DMS79 (cell line): ENCODE results near the gene MCF2L.

Experiments
- DNase-seq: peaks from one replicate; lab custom pipeline; 2025; lab: John Stamatoyannopoulos, UW

The MCF2L gene

DNA sequence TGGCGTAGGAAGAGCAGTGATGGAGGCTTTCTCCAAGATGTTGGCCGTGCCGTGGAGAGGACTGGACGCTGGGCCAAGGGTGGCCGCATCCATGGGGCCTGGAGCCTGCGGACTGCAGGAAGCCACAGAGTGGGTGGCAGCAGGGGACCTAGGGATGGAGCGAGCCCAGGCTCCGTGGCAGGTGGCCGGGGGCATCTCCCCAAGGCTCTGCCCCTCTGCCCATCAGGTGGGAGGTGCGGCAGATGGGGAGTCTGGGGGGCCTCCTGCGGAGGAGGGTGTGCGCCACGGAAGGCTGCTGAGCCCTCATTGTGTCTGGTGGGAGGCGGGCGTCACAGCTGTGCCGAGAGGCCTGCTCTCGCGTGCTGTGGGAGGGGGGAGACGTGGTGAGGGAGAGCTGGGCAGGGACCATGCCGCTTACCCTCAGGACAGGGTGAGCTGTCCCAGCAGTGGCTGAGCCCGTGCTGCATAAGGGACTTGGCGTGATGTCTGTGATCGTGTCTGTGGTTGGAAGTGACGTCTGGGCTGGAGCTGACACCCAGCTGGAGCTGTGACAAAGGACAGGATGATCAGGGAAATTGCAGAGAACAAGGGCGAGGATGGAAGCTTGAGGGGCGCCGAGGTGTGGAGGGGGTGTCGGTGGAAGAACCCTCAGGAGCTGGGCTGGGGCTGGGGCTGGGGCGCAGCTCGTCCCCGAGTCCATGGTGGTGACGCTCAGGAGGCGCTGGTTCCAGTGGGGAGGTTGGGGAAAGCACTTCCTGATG lies 13.4 kb downstream of the MCF2L start:
- DNase-seq = no peak

DNA sequence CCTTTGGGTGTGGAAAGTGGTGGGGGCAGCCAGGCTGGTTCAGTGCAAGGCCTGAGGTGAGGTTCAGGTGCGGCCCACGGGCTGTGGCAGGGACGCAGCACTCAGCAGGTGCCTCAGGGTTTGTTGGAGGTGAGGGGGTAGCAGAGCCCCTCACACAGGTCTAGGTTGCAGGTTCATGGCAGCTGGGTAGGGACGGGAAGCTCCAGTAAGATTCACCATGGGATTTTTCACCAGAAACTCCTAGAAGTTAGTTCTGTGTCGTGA lies 14.0 kb downstream of the MCF2L start:
- no peak for DNase-seq

DNA sequence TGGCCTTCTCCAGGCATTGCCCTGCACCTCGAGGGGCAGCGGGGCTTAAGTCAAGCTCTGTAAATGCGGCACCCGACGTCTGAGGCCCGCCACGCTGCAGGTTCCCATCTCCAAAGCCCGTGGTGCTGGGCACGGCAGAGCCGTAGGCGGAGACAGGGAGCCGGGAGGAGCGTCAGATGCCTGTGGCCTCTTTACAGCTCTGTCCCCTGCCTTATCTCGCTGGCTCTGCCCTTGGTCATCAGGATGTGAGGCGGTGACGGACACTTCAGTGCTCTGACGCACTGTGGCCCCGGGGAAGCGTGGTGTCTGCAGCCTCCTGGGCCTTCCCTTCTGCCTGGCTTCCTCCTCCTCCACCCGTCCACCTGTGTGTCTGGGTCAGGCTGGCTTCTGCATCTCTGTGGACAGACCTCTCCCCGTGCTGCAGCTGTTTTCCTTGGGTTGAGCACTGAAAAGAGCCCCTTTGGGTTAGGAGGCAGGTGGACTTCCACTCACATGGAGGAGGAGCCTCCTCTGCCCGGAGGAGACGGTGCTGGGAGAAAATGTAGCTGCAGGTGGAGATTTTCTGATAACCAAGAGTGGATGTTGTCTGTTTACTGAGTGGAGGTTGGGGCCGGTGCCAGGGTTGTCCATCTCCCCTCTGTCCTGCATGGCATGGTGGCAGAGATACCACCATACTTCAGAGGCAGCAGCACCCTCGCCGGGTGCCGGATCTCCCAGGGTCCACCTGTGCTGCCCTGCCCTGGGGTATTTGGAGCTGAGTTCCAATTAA lies 14.6 kb downstream of the MCF2L start:
- DNase-seq = peak; percentile 48

DNA sequence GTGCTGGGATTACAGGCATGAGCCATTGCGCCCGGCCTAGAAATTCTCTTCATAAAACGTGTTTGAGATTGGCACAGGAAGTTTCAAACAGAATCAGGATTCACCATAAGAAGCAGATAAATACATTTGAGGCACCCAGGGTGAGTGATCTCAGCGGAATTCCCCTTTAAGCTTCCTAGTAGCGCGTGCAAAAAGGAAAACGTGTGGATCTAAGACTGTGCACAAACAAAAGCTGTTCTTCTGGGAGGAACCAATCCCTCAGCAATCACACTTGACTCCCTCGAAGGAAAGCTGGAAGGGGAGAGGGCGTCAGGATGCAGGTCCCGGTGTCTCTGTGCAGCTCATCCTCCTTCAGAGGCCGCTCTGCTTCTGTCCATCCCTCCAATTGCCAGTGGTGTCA lies 15.5 kb downstream of the MCF2L start:
- no peak for DNase-seq

DNA sequence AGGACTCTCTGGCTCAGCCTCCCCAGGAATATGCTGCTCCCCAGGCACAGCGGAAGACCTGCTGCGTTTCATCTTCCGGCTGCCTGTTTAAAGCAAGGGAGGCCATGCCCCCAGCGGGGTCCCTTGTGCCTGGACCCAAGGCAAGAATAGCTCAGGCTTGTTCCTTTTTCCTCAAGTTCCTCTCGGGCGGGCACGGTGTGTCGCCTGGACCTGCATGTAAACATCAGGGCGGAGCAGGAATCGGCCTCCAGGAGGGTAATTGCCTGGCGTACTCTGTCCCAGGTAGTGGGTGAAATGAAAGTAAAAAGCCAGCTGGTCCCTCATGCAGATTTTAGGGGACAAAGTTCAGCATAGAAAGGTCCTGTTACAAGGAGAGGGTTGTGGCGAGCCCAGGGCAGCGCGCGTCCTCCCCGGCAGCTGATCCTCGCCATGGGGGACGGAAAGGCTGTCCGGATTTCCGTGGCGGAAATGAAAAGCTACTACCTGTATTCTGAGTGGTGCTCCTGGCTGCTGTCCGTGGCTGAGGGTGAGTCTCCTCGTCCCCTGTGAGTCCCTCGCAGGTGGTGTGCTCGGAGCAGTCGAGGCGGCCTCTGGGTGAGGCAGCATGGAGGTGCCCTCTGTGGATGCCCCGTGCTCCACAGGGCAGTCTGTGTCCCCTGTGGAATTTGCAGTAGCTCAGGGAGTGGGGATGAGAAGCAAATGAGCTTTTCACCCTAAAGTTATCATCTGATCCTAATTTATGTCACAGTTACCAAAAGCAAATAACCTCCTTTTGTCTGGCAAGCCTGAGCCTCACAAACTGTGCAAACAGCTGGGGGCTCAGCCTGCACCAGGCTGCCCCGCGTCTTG lies 16.2 kb downstream of the MCF2L start:
- DNase-seq = no peak

DNA sequence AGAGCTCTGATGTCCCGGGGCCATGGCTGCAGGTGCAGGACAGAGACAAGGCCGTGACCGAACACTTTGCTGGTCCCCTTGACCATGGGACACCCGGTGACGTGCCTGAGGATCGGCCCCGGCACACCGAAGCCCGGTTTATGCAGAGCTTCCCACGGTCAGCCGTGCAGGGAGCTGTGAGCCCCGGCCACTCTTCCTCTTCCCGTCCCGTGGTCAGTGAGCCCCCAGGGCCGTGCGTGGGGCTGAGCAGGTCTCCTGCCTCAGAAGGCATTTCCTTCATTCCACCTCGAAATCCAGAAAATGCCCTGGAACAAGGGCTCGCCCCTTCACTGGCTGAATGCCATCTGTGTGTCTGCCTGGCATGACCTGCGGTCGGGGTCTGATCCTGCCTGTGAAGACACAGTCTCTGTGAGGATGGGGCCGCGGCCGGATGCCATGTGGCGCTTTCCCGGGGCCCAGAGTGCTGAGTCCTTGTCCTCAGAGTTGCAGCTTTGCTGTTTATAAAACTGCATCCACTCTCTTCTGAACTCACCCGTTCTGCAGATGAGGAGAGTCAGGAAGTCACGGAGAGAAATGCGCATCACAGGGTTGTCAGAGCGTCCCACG lies 16.9 kb downstream of the MCF2L start:
- no peak for DNase-seq

DNA sequence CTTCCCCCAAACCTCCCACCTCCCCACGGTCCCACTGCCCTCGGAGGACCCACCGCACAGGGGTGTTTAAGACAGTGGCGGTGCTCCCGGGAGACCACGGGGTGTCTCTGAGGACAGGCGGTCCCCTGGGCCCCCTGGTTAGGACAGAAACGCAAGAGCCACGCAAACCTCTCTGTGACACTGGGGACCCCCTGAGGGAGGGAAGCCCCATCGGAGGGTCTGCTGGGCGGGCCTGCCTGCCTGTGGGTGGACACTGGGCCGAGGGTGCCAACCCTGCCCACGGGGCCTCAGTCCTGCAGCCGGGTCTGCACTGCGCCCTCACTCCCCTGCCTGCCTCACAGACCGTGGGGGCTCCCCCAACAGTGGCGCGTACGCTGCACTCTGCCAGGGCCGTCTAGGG lies 17.5 kb downstream of the MCF2L start:
- no peak for DNase-seq

DNA sequence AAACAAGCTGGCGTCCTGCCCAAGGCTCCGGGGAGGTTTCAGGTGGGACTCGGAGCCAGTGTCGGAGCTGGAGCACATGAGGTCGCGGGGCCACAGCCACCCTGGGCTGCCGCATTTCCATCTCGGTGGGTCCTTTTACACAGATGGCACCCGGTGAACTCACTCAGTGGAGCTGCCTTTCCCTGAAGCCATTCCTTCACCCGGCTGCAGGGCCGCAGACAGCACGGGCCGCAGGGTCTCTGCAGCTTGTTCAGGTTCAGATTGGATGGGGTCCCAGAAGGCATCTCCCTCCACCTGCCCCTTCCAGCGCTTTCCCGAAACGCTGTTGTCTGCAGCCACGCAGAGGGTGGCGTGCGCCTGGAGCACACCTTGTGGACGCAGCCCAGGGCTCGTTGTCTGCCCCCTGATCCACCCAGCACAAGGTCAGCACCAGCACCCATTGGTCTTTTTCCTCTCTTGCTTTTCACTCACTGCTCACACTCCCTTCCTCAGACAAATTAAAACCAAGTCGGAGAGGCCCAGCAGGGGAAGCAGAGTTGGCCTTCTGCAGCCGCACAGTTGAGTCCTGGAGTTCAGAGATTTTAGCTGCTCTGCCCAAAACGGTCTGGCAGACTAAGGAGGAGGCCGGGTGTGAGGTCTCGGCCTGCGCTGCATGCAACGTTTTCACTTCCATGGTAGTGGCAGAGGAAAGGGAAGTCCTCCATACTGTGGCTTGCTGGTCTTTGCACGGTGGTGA lies 18.1 kb downstream of the MCF2L start:
- DNase-seq = no peak

DNA sequence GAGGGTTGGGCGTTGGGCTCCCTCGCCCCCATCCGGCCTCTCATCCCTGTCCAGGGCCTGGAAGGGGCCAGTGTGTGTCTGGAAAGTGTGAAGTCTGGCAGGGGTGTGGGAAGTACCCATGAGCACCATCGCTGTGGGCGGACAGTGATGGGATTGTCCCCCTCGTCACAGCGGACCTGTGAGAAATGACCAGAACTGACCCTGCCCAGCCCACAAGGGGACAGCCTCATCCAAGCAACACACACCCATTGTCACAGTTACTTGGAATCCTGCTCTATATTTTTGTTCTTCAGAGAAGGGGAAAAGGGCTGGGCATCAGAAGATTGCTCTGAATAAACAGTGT lies 18.6 kb downstream of the MCF2L start:
- no peak for DNase-seq

DNA sequence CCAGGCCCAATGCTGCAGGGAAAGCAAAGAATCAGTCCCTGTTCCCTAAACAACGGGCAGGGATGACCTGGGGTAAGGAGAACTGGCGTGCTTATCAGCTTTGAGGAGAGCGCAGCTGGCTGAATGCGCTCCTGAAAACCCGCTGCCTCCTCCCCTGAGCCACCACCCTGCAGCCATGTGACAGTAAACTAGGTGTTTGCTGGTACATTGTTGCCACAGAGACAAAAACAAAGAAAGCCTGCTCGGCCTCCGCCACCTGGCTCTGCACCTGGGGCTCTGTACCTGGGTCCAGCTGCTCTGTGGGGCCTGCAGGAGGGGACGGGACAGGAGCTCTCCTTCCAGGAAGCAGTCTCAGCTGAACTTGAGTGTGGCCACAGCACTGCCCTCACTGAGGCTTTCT lies 21.8 kb downstream of the MCF2L start:
- peak; percentile 98 for DNase-seq

DNA sequence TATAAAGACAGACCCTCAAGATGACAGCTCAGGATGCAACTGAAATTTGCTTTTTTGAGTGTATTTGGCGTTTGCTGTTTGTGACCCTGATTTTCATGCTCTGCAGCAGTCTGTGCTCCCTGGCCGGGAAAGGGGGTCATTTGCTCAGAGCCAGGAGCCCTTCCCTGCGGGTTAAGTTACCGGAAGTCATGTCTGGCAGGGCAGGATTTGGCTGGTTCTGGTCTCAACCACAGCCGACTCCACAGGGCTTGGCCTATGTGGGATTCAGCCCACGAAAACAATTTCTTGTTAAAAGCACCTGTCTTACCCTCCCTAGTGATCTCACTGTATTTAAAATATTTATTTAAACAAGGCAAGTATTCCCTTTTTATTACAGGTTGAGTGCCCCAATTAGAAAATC lies 22.6 kb downstream of the MCF2L start:
- DNase-seq = no peak

DNA sequence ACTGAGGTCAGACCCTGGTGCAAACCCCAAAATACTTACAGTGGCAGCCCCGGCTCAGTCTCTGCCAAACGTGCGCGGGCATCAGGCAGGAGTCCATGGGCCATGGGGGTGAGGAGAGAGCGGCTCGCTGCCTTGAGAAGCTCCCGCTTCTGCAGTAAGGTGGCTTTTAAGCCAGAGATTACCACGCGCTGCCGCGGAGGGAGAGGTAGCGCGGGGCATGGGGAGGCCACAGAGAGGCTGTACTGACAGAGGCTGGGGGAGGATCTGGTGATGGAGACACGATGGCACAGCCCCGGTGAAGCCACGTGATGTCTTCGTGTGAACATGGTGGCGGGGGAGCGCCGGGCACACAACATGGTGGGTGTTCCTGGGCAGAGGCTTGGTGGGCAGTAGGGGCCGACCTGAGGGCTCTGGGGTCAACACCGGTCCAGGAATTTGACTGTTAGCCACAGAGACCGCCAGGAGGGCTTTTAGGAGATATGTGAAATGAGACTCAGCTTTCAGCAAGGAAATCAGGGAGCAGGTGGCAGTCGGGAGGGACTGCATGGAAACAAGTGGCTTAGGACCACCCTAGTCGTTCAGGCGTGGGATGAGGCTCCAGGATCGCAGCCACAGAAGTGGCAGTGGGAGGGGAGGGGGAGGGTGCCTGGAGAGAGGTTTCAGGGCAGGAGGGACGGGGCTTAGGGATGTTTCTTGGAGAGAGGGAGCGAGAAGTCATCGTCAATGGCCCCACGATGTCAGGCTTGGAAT lies 24.1 kb downstream of the MCF2L start:
- DNase-seq = no peak

DNA sequence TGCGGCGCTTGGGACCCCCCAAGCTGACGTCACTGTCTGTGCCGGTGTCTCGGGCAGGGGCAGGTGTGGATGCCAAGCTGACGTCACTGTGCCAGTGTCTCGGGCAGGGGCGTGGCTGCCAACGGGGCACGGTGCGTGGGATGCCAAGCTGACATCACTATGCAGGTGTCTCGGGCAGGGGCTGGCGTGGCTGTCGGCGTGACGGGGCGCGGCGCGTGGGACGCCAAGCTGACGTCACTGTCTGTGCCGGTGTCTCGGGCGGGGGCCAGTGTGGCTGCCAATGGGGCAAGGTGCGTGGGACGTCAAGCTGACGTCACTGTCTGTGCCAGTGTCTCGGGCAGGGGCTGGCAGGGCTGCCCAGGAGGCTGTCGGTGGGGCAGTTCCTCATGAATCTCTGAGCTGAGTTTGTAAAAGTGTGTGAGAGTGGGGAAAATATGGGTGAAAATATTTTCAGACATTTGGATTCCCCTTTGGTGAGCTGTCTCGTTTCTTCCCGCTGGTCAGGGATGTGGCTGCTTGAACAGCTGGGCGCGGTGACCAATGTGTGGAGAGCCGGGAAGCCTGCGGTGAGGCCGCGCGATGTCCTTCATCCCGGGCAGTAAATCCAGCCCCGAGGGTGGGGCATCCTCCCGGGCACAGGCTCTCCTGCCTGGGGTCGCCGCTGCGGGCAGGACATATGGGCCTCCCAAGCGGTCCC lies 25.2 kb downstream of the MCF2L start:
- no peak for DNase-seq

DNA sequence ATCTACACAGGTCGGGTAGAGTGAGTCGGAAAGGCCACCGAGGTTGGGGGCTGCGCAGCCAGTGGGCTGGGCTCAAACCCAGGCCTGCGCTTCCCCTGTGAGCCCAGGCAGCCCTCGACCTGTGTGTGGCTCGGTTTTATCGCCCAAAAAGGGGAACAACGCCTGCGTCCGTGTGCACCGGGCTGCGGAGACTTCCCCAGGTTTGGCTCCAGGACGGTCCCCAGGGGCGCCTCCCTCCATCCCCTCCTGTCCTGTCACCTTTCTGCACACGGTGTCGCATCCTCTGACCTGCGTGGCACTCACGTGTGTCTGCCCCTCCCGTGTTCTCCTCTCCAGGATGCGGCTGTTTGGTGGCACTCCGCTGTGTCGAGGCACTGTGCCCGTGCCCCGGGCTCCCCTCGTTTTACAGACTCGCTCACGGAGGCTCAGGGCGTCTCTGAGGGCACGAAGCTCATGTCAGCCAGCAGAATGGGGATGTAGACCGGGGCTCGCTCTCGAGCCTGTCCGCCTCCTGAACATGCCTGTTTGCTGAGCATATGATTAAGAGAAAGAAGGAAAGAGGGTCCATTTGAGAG lies 25.9 kb downstream of the MCF2L start:
- no peak for DNase-seq

DNA sequence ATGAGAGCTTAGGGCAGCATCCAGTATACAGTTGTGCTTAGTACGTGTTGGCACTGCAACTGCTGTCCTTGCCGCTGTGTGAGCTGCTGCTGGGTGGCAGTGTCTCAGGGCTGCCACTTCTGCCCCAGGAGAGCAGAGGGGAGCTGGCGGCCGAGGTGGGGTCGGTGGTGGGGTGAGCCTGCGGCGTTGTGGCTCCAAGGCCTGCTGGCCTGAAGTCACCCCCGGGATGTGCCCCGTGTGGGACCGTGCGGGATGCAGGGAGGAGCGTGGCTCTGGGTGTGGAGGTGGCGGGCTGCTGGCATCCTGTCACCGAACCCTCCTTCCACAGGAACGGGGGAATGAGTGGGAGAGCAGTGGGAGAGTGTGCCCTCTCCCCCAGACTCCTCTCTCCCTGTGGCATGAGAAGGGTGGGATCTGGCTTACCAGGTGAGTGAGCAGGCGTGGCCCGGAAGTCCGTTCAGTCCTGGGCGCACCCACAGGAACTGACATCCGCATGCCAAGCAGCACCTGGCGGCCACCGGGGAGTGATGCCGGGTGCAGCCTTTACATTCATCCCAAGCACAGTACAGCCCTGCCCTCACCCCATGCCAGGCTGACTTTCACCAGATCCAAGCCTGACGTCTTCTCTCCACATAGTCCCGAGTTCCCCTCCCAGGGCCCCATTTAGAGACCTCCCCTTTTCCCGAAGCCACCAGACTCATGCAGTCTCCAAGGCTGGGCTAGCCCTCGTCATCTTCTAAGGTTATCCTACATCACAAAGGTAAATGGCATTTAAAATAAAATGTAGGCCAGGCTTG lies 26.6 kb downstream of the MCF2L start:
- peak; percentile 86 for DNase-seq

DNA sequence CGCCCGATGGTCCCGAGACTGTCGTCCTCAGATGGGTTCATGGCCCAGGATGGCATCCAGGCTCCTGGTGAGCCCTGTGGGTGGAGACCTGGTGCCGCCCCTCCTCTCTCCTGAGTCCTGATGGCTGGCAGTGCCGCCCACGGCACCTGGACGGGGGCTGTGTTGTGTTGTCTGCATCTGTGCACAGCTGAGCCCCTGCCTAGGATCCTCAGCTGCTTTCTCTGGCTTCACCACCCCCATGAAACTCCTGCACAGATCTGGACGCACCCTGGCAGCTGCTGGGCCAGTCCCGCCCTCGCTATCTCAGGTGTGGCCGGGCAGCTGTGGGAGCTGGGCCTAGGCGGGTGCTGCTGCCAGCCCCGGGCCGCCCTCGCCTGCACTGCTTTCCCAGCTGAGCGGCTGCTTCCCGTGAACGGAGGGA lies 27.7 kb downstream of the MCF2L start:
- DNase-seq = no peak

DNA sequence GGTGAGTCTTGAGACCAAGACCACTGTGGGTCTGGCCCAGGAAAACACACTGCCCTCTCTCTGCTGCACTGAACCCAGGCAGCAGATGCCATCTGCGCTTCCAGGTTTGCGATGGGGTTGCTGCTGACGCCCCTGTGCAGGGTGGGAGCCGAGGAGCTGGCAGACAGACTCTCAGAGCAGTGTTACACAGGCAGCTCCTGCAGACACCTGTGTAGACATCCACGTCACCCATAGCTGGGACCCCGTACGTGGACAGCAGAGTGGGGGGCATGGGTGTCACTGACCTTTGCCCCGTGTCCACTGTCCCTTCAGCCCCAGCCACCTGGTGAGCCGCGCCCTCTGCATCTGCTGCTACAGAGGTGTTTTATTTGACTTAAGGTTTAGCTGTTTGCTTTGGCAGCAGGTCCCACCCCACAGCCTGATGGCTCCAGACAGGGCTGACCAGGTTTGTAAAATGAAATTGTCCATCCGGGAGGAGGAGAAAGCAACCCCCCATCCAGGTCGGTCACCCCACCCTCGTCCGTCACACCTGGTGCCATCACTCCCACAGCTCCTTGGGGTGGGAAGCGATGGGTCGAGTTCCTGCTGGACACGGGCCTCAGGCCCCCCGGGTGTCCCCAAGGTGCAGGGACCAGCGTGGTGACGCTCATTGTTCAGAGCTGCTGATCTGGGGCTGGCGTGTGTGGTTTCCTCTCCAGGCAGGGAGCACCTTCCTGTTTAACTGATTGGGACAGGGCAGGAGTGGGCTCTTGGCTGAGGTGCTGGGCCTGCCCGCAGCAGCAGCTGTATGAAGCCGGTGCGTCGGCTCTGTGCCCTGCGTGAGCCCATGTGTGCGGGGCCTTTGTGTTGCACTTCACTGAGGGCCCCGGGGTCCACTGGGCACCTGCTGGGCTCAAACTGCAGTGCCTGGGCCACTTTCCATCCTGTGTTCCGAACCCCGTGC lies 28.4 kb downstream of the MCF2L start:
- no peak for DNase-seq
